GM12864 (cell line): ENCODE results near the gene NCBP2.

Source experiments
- DNase-seq: peaks from one replicate; pipeline ENCODE4 v3.0.0-alpha.2; 2011; ENCODE audit warnings: low read depth
- H3K4me3 ChIP-seq: 2 replicates; pipeline ENCODE4 v1.5.1; 2011; ENCODE audit warnings: mild to moderate bottlenecking, low read depth, low read length, control low read depth
- CTCF ChIP-seq: IDR thresholded peaks from 2 replicates; pipeline ENCODE4 v1.5.1; 2011; ENCODE audit warnings: low read depth, mild to moderate bottlenecking, moderate library complexity, low read length, control low read depth, inconsistent platforms; ENCODE audit errors: missing control alignments

NCBP2 gene

GRCh38 chr3:196962108-196962929, 20.0 kb upstream of the NCBP2 start:
- no peak for DNase-seq
- no peak for TF ChIP-seq CTCF
- no peak overlapping the region for H3K4me3 ChIP-seq

- DNase-seq: no peak
- H3K4me3 ChIP-seq: no peak overlapping the region
- TF ChIP-seq CTCF: no peak
Observed at GRCh38 chr3:196954832-196955231, 12.5 kb upstream of the NCBP2 start.

- H3K4me3 ChIP-seq: no peak overlapping the region
- TF ChIP-seq CTCF: no peak
- no peak for DNase-seq
Observed at GRCh38 chr3:196951371-196951770, 9.0 kb upstream of the NCBP2 start.

- TF ChIP-seq CTCF: no peak
- DNase-seq: no peak
- no peak overlapping the region for H3K4me3 ChIP-seq
Observed at GRCh38 chr3:196949750-196950149, 7.4 kb upstream of the NCBP2 start.

- H3K4me3 ChIP-seq: no peak overlapping the region
- no peak for DNase-seq
- no peak for TF ChIP-seq CTCF
Observed at GRCh38 chr3:196949285-196949619, 6.9 kb upstream of the NCBP2 start.

GRCh38 chr3:196948442-196949284, 6.3 kb upstream of the NCBP2 start:
- no peak for TF ChIP-seq CTCF
- DNase-seq: no peak
- no peak overlapping the region for H3K4me3 ChIP-seq
